SH-SY5Y (cell line): ENCODE data around the gene SMIM28.

Experiments used
- GATA2 ChIP-seq: IDR thresholded peaks from 2 replicates; pipeline ENCODE4 v1.6.1; 2011; ENCODE audit warnings: mild to moderate bottlenecking, low read depth, low read length
- GATA3 ChIP-seq: IDR thresholded peaks from 2 replicates; pipeline ENCODE4 v1.6.1; 2011; ENCODE audit warnings: low read depth, mild to moderate bottlenecking, low read length, moderate library complexity

GRCh38 chr6:138400326-138400725 is 22.6 kb downstream of the SMIM28 start:
- TF ChIP-seq GATA3 (no peak), GATA2 (no peak)
